B cell (primary cell): ENCODE measurements around the gene MICU1. TPM values are rescaled to one million over a fixed set of nuclear protein-coding genes. Genes with fewer than 3 reads are reported as not detected.

Experiments used
- ATAC-seq: fragments of 200-7000 bp; cut with Tn5 transposase; one replicate; pipeline ENCODE4 v1.10.0; 2021; ENCODE audit warnings: low read depth, mild to moderate bottlenecking, moderate number of reproducible peaks, moderate library complexity
- CTCF ChIA-PET: fragments of 350-600 bp; sonication (Branson Sonifier 250); formaldehyde crosslinking; loops from one replicate; lab custom pipeline; 2021; ENCODE audit warnings: antibody characterized with exemption, inconsistent platforms; lab: Charles Lee
- POLR2A ChIA-PET: fragments of 350-600 bp; sonication (Branson Sonifier 250); formaldehyde crosslinking; loops from one replicate; lab custom pipeline; 2021; ENCODE audit warnings: antibody characterized with exemption; lab: Charles Lee
- DNase-seq: peaks from one replicate; pipeline ENCODE4 v3.0.0; 2013
- H2AFZ ChIP-seq: 2 replicates; pipeline ENCODE4 v1.6.1; 2012; ENCODE audit warnings: mild to moderate bottlenecking, low read depth, low read length; ENCODE audit not compliant: insufficient read depth, poor library complexity, severe bottlenecking
- H3K27ac ChIP-seq, 2 donors: 1 replicate in 1 of 2; 2 replicates in 1 of 2; pipeline ENCODE4 v1.5.1; 2012 to 2013; ENCODE audit warnings: low read length in 2 of 2, mild to moderate bottlenecking in 2 of 2, moderate library complexity in 1 of 2
- H3K27me3 ChIP-seq, 4 experiments: fragments of 200-600 bp in 1 of 4; sonication (generic) in 1 of 4; replicated peaks in 1 of 4; 1 replicate in 2 of 4; 2 replicates in 2 of 4; pipeline versions ENCODE4 v1.6.1 to v1.7.0; 2013 to 2016; ENCODE audit warnings: low read length in 3 of 4, mild to moderate bottlenecking in 2 of 4, mixed read lengths in 1 of 4, moderate library complexity in 1 of 4; ENCODE audit not compliant: insufficient read depth in 4 of 4, control insufficient read depth in 3 of 4; ENCODE audit errors: control extremely low read depth in 1 of 4
- H3K36me3 ChIP-seq, 2 experiments: replicated peaks in 1 of 2; 1 replicate in 1 of 2; 2 replicates in 1 of 2; pipeline versions ENCODE4 v1.6.1 to v1.7.1; 2013; ENCODE audit warnings: low read length in 1 of 2; ENCODE audit not compliant: insufficient read depth in 2 of 2, control insufficient read depth in 1 of 2; ENCODE audit errors: control extremely low read depth in 1 of 2, extremely low read depth in 1 of 2
- H3K4me1 ChIP-seq, 2 donors: fragments of 200-600 bp in 1 of 2; sonication (generic) in 1 of 2; 1 replicate in 1 of 2; 2 replicates in 1 of 2; pipeline versions ENCODE4 v1.5.1 to v1.6.1; 2013 to 2017; ENCODE audit warnings: low read length in 2 of 2; ENCODE audit not compliant: control insufficient read depth in 2 of 2, insufficient read depth in 2 of 2
- H3K4me2 ChIP-seq: replicated peaks from 2 replicates; pipeline ENCODE3; 2012; ENCODE audit warnings: mild to moderate bottlenecking, low read depth, low read length; ENCODE audit not compliant: poor library complexity, severe bottlenecking
- H3K4me3 ChIP-seq, 5 experiments: fragments of 200-600 bp in 1 of 5; sonication (generic) in 1 of 5; 1 replicate in 3 of 5; 2 replicates in 2 of 5; pipeline versions ENCODE4 v1.5.1 to v1.7.0; 2011 to 2016; ENCODE audit warnings: low read length in 4 of 5, mild to moderate bottlenecking in 4 of 5, low read depth in 2 of 5, control low read depth in 1 of 5, moderate library complexity in 1 of 5; ENCODE audit not compliant: insufficient read depth in 1 of 5; ENCODE audit errors: control extremely low read depth in 1 of 5, extremely low read depth in 1 of 5
- H3K79me2 ChIP-seq: fragments of 200-600 bp; sonication (generic); one replicate; pipeline ENCODE4 v1.6.0; 2016; ENCODE audit warnings: low read length; ENCODE audit not compliant: control insufficient read depth, insufficient read depth
- H3K9ac ChIP-seq: fragments of 200-600 bp; sonication (generic); 2 replicates; pipeline ENCODE4 v1.6.1; 2017; ENCODE audit warnings: mild to moderate bottlenecking, low read length, moderate library complexity
- H3K9me3 ChIP-seq, 3 donors: one replicate each; pipeline versions ENCODE4 v1.6.1 to v1.7.1; 2013; ENCODE audit warnings: low read length in 2 of 3; ENCODE audit not compliant: control insufficient read depth in 2 of 3, insufficient read depth in 1 of 3; ENCODE audit errors: control extremely low read depth in 1 of 3
- H4K20me1 ChIP-seq: 2 replicates; pipeline ENCODE4 v1.6.0; 2012; ENCODE audit warnings: mild to moderate bottlenecking, low read length; ENCODE audit not compliant: insufficient read depth, control insufficient read depth, poor library complexity, severe bottlenecking
- H3K27ac Mint-ChIP-seq: one replicate; pipeline ENCODE4 v1.8.0; 2021; ENCODE audit warnings: mixed read lengths
- H3K27me3 Mint-ChIP-seq: one replicate; pipeline ENCODE4 v1.8.0; 2021; ENCODE audit warnings: mixed read lengths
- H3K4me1 Mint-ChIP-seq: one replicate; pipeline ENCODE4 v1.8.0; 2021; ENCODE audit warnings: mixed read lengths
- H3K4me3 Mint-ChIP-seq: one replicate; pipeline ENCODE4 v1.8.0; 2021; ENCODE audit warnings: mixed read lengths
- H3K9me3 Mint-ChIP-seq: one replicate; pipeline ENCODE4 v1.8.0; 2022; ENCODE audit warnings: mixed read lengths; ENCODE audit not compliant: insufficient read depth
- CTCF ChIP-seq: fragments of 200-600 bp; IDR thresholded peaks from one replicate; pipeline ENCODE4 v1.8.0; 2022; ENCODE audit warnings: antibody characterized with exemption, mild to moderate bottlenecking
- EZH2 ChIP-seq: IDR thresholded peaks from 2 replicates; pipeline ENCODE4 v1.6.1; 2012; ENCODE audit warnings: borderline replicate concordance, low read depth, mild to moderate bottlenecking, moderate library complexity, low read length; ENCODE audit not compliant: insufficient read depth, poor library complexity, severe bottlenecking
- WGBS: methylation state at CpG from one replicate; pipeline ENCODE4 v1.1.5; 2013; ENCODE audit warnings: missing lambda C conversion rate; ENCODE audit not compliant: insufficient coverage; 5-methylcytosine and 5-hydroxymethylcytosine counted together
- intact Hi-C: fragments of 100-400 bp; cut with micrococcal nuclease; formaldehyde crosslinking; loops from one replicate; pipeline ENCODE4 v1.10.0; 2022
- polyA plus RNA-seq: library from polyadenylated mRNA; depleted of rRNA; stranded (reverse); fragments of >200 nt; gene quantifications from 2 replicates; pipeline ENCODE4 v1.2.3, GENCODE V29; 2012
- total RNA-seq, 2 donors: library from RNA; stranded (reverse); fragments of 120-200 nt in 1 of 2; gene quantifications; 1 replicate in 1 of 2; 2 replicates in 1 of 2; pipeline versions ENCODE4 v1.2.3 to v1.2.4, GENCODE V29; 2013 to 2022

The MICU1 gene
- total and polyA plus RNA-seq, 2 donors (not counting 1 experiment from before 2014, with no cell fraction given), result 12.0 to 34.7 TPM

GRCh38 chr10:72524489-72524888 lies 101.4 kb downstream of the MICU1 start:
- ATAC-seq (no peak), DNase-seq (no peak)
- Mint-ChIP-seq H3K9me3 (no peaks in the 10 kb centered on the region), H3K27ac (no peak overlapping the region), H3K4me1 (no peaks in the 10 kb centered on the region), H3K4me3 (no peak overlapping the region), H3K27me3 (no peaks in the 10 kb centered on the region)
- Histone ChIP-seq H3K9me3 (no peaks in the 10 kb centered on the region), H2AFZ (no peak overlapping the region), H3K36me3 (no peaks in the 10 kb centered on the region), H3K4me3 (no peak overlapping the region), H3K27me3 (no peaks in the 10 kb centered on the region), H3K4me2 (no peak overlapping the region), H3K27ac (no peak overlapping the region), H3K79me2 (no peaks in the 10 kb centered on the region), H3K9ac (no peak overlapping the region), H4K20me1 (no peaks in the 10 kb centered on the region), H3K4me1 (no peaks in the 10 kb centered on the region)
- TF ChIP-seq CTCF (no peak), EZH2 (no peak)
- intact Hi-C loops, result no loop called here
- WGBS, result 100% methylated on average over 2 of the region's 2 CpGs
- ChIA-PET CTCF (no interaction called here), POLR2A (no interaction called here)

GRCh38 chr10:72523932-72524396 lies 101.9 kb downstream of the MICU1 start:
- Mint-ChIP-seq H3K9me3 (no peaks in the 10 kb centered on the region), H3K27ac (no peak overlapping the region), H3K4me3 (no peak overlapping the region), H3K27me3 (no peaks in the 10 kb centered on the region), H3K4me1 (no peaks in the 10 kb centered on the region)
- Histone ChIP-seq H3K27me3 (no peaks in the 10 kb centered on the region), H3K79me2 (no peaks in the 10 kb centered on the region), H3K4me3 (no peak overlapping the region), H2AFZ (no peak overlapping the region), H3K27ac (no peak overlapping the region), H3K4me2 (no peak overlapping the region), H4K20me1 (no peaks in the 10 kb centered on the region), H3K9me3 (no peaks in the 10 kb centered on the region), H3K36me3 (no peaks in the 10 kb centered on the region), H3K4me1 (no peaks in the 10 kb centered on the region), H3K9ac (no peak overlapping the region)
- WGBS, result no CpG with 5 or more reads among the region's 3 CpGs
- ChIA-PET CTCF (no interaction called here), POLR2A (no interaction called here)
- intact Hi-C loops, result no loop called here
- DNase-seq (no peak), ATAC-seq (no peak)
- TF ChIP-seq EZH2 (no peak), CTCF (no peak)
